SU-DHL-6 (cell line): ENCODE measurements around the gene TPRKB.

Experiments used
- CTCF ChIP-seq: fragments of 200-600 bp; sonication (generic); IDR thresholded peaks from one replicate; pipeline ENCODE4 v1.5.1; 2017; ENCODE audit warnings: antibody characterized with exemption, mild to moderate bottlenecking, low read length, moderate library complexity; ENCODE audit not compliant: insufficient read depth, poor library complexity, severe bottlenecking
- EZH2phosphoT487 ChIP-seq: fragments of 200-600 bp; sonication (generic), shearing (Covaris generic); conservative IDR thresholded peaks from 2 replicates; pipeline ENCODE4 v1.6.1; 2018; ENCODE audit warnings: mild to moderate bottlenecking, antibody characterized with exemption, low read length, moderate library complexity, mixed read lengths

DNA sequence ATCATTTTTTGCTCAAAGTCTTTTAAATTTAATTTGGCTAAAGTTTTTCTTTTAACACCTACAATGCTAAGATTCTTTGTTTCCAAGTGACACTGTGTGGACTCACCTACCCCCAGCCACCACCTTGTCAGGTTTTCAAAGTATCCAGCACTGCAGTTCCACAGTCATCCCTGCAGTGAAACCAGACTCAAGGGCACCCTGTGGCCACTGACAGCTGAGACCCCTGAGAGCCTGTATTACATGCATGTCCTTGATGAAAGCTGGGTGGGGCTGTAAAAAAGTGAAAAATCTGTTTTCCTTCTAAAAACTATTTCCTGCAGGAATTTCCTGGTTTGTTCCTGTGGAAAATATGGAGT lies 19.9 kb downstream of the TPRKB start:
- no peak for TF ChIP-seq CTCF
- no peak for TF ChIP-seq EZH2phosphoT487
